ENCODE measurements around the gene SLX4. TPM values are rescaled to one million over a fixed set of nuclear protein-coding genes. Genes with fewer than 3 reads are reported as not detected.

Gene SLX4
- polyA plus RNA-seq, 3 donors: 3.9 to 4.6 (median 4.0) TPM

- no peak for DNase-seq (ENCODE audit: low read depth in 3 of 3, low spot score in 2 of 3)
Observed at GRCh38 chr16:3561626-3562025, 49.8 kb downstream of the SLX4 start.

- no peak for DNase-seq (ENCODE audit: low read depth in 3 of 3, low spot score in 2 of 3)
Observed at GRCh38 chr16:3554351-3554928, 57.0 kb downstream of the SLX4 start.

GRCh38 chr16:3553138-3553923, 58.1 kb downstream of the SLX4 start:
- DNase-seq (ENCODE audit: low read depth in 3 of 3, low spot score in 2 of 3): no peak

GRCh38 chr16:3550851-3551847, 60.3 kb downstream of the SLX4 start:
- DNase-seq (ENCODE audit: low read depth in 3 of 3, low spot score in 2 of 3): no peak

GRCh38 chr16:3549906-3550305, 61.5 kb downstream of the SLX4 start:
- no peak for DNase-seq (ENCODE audit: low read depth in 3 of 3, low spot score in 2 of 3)

GRCh38 chr16:3548859-3549258, 62.5 kb downstream of the SLX4 start:
- no peak for DNase-seq (ENCODE audit: low read depth in 3 of 3, low spot score in 2 of 3)

GRCh38 chr16:3548445-3548844, 63.0 kb downstream of the SLX4 start:
- no peak for DNase-seq (ENCODE audit: low read depth in 3 of 3, low spot score in 2 of 3)

GRCh38 chr16:3546986-3547682, 64.3 kb downstream of the SLX4 start:
- no peak for DNase-seq (ENCODE audit: low read depth in 3 of 3, low spot score in 2 of 3)

GRCh38 chr16:3542601-3543373, 68.6 kb downstream of the SLX4 start:
- DNase-seq (ENCODE audit: low read depth in 3 of 3, low spot score in 2 of 3): no peak

GRCh38 chr16:3541527-3542155, 69.8 kb downstream of the SLX4 start:
- DNase-seq (ENCODE audit: low read depth in 3 of 3, low spot score in 2 of 3): no peak

- no peak for DNase-seq (ENCODE audit: low read depth in 3 of 3, low spot score in 2 of 3)
Observed at GRCh38 chr16:3538222-3538621, 73.2 kb downstream of the SLX4 start.

GRCh38 chr16:3536851-3537250, 74.6 kb downstream of the SLX4 start:
- no peak for DNase-seq (ENCODE audit: low read depth in 3 of 3, low spot score in 2 of 3)

GRCh38 chr16:3536271-3536731, 75.1 kb downstream of the SLX4 start:
- no peak for DNase-seq (ENCODE audit: low read depth in 3 of 3, low spot score in 2 of 3)

GRCh38 chr16:3534126-3534525, 77.3 kb downstream of the SLX4 start:
- no peak for DNase-seq (ENCODE audit: low read depth in 3 of 3, low spot score in 2 of 3)

GRCh38 chr16:3532741-3533140, 78.7 kb downstream of the SLX4 start:
- no peak for DNase-seq (ENCODE audit: low read depth in 3 of 3, low spot score in 2 of 3)
